Lung microvascular endothelial cell (primary cell): ENCODE data around the gene ANKRD39. TPM values are rescaled to one million over a fixed set of nuclear protein-coding genes. Genes with fewer than 3 reads are reported as not detected.

ENCODE experiments used
- DNase-seq, 2 donors: peaks; one replicate each; pipeline versions ENCODE4 v3.0.0 to v3.0.0-alpha.2; 2010; ENCODE audit warnings: low read depth in 2 of 2
- total RNA-seq: library from RNA; depleted of rRNA; stranded (reverse); fragments of >200 nt; gene quantifications from 2 replicates; pipeline ENCODE4 v1.2.1, GENCODE V29; 2014

Gene ANKRD39
- total RNA-seq, 1 donor from 2014 or later = 6.3 TPM

DNA sequence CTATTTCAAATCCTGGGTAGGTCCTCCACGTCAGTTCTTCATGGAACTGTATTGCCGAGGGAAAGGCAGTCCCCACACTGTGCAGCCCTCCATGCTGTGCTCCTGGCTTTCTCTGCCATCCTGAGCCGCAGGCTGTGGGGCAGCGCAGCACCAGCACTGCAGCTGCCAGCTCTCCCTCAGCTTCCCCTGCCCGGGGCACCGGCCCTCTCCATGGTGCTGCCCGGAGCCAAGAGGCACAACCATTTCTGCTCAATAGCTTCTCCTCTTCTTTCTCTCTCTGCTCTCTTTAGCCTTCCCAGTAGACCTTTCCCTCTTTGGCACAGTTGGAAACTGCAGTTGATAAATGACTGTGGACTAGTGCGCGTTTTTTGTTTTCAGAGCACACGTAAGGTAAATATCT, 26.1 kb downstream of the ANKRD39 start:
- no peak for DNase-seq

DNA sequence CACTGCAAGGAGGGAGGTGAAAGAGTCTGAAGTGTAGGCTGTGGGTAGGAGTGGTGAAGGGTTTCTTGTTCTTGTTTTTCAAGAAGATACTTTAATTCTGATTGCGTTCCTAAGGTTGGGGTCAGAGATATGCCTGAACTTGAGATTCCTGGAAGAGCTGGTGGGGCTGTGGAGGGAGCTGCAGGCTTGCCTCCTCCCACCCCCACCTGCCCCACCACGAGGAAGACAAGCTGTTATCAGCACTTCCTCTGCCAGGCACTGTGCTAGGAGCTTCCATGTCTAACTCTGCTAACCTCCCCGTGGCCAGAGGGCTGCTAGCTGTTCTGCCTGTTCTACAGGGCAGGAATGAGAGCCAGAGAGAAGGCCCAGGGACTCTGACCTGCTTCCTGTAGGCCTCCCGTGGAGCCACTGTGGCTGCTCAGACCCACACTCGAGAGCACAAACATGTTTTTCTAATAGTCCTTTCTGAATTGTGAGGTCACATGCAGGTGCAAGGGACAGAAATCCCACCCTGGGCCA, 27.7 kb downstream of the ANKRD39 start:
- DNase-seq = no peak

DNA sequence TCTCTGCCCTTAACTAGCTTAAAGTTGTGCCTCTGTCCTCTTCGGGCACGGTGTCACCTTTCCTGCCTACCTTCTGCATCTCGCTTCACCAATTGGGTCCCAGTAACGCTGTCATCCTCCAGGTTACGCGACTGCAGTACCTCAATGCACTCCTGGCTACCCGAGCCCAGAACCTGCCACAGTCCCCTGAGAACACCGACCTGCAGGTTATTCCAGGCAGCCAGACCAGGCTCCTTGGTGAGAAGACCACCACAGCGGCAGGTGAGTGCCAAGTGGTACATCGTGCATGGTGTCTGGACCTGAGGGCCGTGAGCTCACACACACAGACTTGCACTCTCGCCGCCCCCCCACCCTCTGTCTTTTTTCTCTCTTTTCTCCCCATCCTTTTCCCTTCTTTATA, 28.9 kb downstream of the ANKRD39 start:
- DNase-seq = no peak

DNA sequence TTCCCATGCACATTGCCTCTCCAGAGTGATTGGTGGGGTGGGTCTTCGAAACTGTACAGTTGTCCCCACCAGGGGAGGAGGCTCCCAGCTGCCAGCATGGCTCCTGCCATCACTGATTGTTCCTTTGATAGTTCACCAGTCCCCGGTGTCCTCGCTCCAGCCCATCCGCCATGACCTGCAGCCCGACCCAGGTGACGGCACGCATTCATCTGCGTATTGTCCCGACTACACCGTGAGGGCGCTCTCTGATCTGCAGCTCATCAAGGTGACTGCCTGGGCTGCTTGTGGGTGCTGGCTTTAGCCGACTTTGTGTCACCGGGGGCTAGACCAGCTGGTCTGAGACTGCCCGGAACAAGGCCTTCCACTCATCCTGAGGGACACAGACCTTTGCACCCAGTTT, 29.4 kb downstream of the ANKRD39 start:
- no peak for DNase-seq

DNA sequence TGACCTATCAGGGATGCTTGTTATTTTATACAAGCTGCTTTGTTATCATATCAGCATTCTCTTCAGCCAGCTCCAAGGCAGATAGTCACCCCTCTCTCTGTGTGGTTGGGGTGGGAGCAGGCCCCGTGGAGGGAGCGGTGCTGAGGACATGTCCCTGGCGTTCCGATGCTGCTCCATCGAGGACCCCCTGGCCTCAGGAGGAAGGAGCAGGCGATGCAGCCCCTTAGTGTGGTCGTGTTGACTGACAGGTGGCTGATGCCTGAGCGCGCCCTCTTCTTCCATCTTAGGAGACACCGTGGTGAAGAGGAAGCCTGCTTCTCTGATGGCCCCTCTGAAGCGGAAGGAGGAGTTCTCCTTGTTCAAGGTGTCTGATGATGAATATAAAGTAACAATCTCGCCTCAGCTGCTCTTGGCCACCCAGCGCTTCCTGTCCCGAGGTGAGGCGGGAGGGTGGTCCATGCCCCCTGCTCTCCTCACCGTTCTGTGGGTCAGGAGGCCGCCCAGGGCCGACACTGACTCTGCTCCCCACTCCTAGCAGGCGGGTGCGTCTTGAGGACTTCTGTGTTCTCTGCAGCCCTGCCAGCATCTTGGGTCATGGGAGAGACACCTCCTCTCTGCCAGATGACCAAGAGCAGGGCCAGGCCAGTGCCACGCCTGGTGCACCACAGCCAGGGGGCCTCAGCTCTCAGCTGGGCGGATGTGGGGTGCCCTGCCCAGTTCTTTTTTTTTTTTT, 31.1 kb downstream of the ANKRD39 start:
- no peak for DNase-seq

DNA sequence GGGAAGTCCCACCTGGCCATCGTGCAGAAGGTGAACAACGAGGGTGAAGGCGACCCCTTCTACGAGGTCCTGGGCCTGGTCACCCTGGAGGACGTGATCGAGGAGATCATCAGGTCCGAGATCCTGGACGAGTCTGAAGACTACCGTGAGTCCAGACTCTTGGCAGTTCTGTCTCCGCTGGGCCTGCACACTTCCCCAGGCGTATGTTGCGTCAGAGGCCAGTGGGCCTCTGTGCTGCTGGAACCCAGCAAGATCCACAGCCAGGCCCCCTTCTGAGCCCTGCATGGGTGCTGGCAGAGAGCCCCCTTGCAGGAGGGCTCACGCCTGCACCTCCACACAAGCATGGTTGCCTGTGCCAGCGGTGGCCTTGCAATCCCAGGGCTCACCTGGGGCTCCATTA, 32.8 kb downstream of the ANKRD39 start:
- DNase-seq = no peak

DNA sequence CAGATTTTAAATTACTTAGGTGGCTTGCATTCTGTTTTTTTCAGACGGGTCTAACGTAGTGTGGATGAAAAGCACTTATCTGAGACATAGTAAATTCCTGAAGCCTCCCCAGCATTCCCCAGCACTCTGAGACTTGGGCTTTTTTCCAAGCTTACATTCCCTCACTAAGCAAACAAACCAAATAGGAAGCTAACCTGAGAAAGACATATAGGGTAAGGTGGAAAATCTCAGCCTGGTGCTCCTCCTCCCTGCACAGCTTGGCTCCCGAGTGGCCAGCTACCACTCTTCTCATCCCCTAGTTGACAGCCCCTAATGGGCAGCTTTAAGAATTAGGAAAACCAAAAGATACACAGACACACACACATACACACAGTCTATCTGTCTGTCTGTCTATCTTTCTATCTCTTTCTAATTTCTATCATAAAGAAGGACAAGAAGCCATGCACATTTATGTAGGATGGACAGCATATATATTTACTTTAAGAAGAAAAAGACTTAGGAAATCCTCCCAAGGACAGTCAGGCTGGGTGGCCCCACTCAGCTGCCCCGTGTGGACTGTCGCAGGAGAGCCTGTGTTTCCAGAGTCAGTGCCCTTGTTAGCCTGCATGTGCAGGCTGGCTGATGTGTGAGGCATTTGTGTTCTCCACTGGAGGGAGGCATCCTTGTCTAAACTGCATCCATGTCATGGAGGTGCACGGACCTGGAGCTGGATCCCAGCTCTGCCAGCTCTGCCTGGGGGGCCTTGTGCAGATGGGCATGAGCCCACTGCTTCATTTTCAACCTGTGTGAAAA, 33.5 kb downstream of the ANKRD39 start:
- no peak for DNase-seq

DNA sequence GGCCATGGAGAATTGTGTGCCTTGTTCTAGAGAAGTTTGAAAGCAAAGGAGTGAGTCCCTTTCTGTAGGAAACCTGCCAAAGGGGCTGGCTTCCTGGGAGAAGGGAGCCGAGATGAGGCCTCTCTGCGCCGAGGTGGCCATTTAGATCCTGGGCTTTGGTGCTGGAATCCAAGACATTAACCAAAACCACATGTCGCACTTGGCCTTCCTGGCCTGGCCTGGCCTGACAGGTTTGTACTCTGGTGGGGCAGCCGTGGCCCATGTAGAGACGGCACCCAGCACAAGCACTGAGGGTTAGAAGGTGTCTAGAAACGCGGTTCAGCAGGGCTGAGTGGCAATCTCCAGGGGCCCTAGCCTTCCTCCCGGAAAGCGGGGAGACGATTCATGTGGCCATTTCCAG, 34.6 kb downstream of the ANKRD39 start:
- DNase-seq = no peak

DNA sequence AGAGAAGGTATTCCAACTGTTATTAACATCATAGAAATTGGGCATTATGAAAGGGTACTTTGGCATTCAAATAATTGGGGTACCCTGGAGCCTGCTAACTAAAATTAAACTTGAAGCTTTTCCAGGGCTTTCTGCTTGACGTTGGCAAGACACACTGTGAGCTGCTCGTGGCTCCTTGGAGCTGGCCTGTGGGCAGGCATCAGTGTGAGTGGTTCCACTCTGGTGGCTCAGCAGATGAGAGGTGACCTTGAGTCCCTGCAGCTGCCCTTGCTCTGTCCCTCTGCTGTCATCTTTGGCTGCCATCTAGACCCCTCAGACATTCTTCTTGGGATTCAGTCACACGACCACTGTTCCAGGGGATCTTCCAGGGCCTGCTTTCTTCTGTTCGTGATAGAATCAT, 35.0 kb downstream of the ANKRD39 start:
- no peak for DNase-seq

DNA sequence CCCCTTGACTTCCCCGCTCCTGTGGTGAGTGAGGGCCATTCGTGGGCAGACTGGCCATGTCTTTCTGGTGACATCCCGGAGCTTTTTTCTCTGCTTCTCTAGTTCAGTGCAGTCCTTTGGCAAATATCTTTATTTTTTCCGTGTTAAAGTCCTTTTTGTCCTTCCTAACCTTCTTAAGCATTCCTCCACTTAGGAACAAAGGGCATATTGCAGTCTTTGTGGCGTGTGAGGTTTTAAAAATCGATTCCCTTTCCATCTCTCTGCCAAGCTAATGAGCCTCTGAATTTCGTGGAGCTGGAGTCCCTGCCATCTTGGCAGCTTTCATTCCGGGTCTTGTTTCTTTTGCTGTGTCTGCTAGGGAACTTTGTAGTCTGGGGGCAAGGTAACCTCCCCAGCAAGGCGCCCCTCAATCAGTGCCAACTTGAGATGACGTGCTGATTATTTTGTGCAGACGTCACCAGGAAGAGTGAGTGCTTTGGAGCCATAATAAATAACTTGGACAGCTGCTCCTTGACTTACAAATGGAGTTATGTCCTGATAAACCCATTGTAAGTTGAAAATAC, 36.6 kb downstream of the ANKRD39 start:
- no peak for DNase-seq

DNA sequence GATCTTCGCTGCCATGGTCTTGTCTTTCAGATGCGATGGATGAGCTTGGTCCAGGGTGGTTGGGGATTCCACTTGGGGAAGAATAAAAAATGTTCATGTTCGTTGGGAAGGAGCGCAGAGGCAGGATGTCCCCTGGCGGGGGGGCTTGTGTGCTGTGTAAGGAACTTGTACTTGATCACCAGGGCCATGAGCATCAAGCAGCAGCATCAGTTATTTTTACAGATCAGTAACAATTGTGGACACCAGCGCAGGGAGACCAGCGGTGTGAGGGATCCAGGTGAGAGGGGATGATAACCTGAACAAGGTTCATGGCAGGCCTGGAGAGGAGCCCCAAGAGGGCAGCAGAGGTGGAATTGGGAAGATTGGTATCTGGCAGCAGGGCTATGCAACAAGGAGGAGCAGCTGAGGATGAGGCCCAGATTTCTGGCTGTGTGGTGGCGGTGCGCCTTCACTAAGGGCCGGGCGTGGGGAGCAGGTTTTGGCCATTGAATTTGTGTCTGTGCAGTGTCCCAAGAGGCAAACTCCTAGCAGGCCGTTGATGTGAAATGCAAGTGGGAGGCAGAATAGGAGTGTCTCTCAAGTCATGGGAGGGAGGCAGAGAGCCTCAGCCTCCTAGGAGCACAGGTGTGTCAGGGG, 37.8 kb downstream of the ANKRD39 start:
- no peak for DNase-seq

DNA sequence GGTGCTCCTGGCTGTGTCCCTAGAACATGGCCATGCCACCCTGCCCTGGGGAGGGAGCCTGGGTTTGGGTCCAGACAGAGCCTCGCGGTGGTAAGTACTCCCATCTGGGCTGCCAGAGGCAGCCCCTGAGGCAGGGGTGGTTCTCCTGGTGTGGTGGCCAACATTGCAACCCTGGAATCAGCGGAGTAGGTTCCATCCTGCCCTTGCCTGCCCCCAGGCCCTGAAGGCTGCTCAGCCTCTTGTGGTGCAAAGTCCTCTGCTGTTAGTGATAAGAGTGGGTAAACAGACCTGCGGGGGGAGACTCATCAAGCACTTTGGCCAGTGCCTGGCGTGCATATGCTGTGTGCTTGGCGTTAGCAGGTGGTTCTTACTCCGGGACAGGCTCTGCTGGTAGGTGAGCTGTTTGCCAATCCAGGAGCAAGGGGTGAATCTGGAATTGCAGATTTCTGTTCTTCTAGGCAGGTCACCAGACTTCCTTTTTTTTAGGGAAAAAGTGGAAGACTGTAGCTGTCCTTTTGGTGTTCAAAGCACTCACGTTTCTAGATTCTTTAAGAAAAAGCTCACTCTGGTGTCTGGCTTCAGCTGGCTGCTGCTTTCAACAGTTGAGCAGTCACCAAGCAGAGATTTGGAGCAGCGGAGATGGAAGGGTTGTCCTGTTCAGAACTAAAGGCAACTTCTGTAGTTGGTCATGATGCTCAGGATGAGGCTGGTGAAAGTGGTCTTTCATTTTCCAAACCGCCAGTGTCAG, 38.5 kb downstream of the ANKRD39 start:
- DNase-seq = no peak

DNA sequence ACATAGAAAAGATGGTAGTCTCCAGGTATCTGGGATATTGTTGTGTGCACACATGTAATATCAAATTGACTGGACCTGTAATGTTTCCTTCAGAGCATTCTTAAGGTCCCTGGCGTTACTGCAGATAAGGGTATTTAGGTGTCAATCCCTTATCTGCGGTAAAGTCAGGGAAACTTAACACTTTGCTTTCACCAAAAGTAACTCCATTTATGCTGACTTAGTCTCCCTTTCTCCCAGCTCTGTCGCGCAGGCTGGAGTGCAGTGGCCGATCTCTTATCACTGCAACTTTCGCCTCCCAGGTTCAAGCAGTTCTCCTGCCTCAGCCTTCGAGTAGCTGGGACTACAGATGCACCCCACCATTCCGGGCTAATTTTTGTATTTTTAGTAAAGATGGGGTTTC, 39.9 kb downstream of the ANKRD39 start:
- DNase-seq = no peak

DNA sequence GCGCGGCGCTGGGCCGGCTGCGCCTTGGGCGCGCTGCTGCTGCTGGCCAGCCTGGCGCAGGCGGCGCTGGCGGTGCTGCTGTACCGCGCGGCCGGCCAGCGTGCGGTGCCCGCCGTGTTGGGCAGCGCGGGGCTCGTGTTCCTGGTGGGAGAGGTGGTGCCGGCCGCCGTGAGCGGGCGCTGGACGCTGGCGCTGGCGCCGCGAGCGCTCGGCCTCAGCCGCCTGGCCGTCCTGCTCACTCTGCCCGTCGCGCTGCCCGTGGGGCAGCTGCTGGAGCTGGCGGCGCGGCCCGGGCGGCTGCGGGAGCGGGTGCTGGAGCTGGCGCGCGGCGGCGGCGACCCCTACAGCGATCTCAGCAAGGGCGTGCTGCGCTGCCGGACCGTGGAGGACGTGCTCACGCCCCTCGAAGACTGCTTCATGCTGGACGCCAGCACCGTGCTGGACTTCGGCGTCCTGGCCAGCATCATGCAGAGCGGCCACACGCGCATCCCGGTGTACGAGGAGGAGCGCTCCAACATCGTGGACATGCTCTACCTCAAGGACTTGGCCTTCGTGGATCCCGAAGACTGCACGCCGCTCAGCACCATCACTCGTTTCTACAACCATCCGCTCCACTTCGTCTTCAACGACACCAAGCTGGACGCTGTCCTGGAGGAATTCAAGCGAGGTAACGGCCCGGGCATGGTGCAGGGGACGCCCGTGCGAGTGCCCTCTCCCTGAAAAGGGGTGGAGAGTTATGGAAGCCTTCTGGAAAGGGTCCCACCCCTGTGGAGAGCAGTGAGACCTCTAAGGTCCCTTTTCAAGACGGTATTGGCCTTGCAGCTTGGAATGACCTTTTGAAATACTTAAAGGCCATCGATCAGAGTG, 40.7 kb downstream of the ANKRD39 start:
- peak; percentile 45 to 56 for DNase-seq

DNA sequence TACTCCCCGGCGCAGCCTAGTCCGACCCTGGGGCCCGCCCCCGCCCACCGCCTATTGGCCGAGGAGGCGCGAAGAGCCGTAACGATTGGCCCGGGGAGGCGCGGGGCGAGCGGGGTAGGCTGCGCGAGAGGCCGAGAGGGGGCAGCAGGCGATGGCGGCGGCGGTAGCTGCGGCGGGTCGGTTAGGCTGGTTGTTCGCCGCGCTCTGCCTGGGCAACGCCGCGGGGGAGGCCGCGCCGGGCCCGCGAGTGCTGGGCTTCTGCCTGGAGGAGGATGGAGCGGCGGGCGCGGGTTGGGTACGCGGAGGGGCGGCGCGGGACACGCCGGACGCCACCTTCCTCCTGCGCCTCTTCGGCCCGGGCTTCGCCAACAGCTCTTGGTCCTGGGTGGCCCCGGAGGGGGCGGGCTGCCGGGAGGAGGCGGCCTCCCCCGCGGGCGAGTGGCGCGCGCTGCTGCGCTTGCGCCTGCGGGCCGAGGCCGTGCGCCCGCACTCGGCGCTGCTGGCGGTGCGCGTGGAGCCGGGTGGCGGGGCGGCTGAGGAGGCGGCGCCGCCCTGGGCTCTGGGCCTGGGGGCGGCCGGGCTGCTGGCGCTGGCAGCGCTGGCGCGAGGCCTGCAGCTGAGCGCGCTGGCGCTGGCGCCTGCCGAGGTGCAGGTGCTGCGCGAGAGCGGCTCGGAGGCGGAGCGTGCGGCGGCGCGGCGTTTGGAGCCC, 41.5 kb downstream of the ANKRD39 start, which contains the start of gene CNNM3:
TSS of gene CNNM3 (plus strand) at position 142 of the 709 bp plus-strand sequence. CDS start at position 152, 10 bp downstream.
- peak; percentile 95 to 96 for DNase-seq

DNA sequence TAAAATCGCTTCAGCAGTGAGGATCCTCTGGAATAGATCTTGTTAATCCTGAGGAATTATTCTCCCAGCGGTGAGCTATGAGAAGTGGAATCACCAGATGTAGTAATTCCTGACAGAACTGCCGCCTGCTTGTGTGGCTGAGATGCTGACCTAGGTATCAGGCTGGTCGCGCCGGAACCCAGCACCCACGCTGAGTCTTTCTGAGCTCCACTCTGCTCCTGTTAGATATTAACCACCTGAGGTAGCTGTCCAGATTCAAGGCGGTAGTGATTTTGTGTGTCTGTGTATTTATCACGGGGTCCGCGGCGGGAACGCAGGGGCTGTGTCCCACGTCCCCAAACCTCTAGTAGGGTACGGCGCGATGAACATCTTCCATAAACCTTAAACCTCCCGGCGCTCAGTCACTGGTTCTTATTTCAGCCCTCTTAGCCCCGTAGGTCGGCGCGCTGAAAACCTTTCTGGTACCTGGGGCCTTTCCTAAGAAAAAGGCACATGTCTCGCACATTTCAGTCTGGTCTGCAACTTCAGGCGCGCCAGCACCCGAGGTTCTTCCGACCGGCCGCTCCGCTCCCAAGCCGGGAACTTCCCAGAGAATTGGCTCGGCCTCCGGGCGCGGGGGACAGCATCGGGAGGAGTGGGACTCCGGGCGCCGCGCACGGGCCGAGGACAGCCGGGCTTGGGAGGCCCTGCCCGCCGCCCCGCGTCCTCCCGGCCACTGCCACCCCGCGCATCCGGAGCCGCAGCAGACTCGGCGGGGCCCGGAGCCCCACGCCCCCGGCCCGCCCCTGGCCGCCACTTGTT, 42.3 kb downstream of the ANKRD39 start:
- DNase-seq = no peak

DNA sequence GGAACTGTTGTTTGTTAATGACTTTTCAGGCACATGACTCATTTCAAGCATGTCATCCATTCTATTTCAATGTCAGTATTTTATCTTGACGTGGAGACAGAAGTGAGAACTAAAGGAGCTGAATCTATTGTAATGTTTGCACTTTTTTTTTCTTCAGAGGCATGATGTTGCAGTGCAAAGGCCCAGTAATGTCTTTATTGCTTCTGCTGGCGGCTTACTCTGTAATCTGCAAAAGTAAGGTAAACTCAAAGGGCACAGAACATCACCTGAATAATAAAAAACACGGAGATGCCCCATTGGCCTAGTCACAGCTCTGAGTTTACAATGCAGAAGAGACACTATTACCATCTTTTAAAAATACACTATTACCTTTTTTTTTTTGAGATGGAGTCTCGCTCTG, 44.2 kb downstream of the ANKRD39 start:
- DNase-seq = no peak

DNA sequence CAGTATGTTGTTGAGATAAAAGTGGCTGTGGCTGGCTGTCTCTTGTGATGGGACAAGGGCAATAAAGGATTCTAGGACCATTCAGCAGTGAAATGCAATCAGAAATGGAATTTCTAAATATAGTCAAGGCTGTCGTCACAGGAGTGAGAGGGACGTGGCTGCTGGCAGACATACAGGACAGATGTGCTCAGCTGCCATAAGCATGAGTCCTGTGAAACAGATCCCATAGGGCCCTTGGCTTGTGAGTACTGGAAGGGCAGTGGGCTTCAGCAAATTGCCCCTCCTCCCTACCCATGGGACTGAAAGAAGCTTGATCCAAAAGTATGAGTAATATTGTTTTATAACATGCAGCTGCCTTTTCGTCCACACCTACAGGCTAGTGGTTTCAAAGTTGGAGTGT, 45.9 kb downstream of the ANKRD39 start:
- DNase-seq = no peak

DNA sequence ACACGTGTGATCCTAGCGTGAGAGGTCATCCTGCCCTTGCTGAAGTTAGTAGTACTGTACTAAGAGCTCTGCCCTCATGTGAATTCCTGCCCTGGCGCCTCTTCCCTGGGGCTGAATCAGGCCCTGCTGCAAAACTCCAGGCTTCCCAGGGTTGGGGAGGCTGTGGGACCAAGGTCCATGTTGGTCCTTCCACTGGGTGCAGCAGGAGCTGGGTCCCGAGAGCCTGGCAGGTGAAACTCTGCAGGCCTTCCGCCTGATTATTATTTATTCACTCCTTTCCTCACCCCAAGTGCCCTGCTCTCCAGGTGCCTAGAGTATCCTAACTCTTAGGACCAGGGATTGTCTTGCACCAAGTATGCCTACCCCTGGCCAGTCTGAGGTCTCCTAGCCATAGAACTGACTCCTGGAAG, 47.0 kb downstream of the ANKRD39 start:
- no peak for DNase-seq
